Duodenal mucosa (tissue), 2 donors: ENCODE measurements around the gene NUFIP1.

ENCODE experiments used
- H3K27ac ChIP-seq: one replicate; pipeline ENCODE4 v1.7.0; 2013; ENCODE audit warnings: low read depth, low read length
- H3K27me3 ChIP-seq, 2 donors: one replicate each; pipeline ENCODE4 v1.7.0; 2013; ENCODE audit warnings: low read length in 2 of 2, control low read depth in 1 of 2; ENCODE audit not compliant: insufficient read depth in 2 of 2, control insufficient read depth in 1 of 2
- H3K36me3 ChIP-seq, 2 donors: one replicate each; pipeline ENCODE4 v1.7.0; 2013; ENCODE audit warnings: low read length in 2 of 2, control low read depth in 1 of 2; ENCODE audit not compliant: insufficient read depth in 2 of 2, control insufficient read depth in 1 of 2
- H3K4me1 ChIP-seq, 2 donors: one replicate each; pipeline ENCODE4 v1.7.0; 2013; ENCODE audit warnings: low read length in 2 of 2, control low read depth in 1 of 2; ENCODE audit not compliant: insufficient read depth in 2 of 2, control insufficient read depth in 1 of 2
- H3K4me3 ChIP-seq, 2 donors: one replicate each; pipeline ENCODE4 v1.7.0; 2013; ENCODE audit warnings: low read length in 2 of 2, low read depth in 1 of 2
- H3K9ac ChIP-seq, 2 donors: one replicate each; pipeline ENCODE4 v1.7.0; 2013; ENCODE audit warnings: low read length in 2 of 2, low read depth in 1 of 2
- H3K9me3 ChIP-seq, 2 donors: one replicate each; pipeline ENCODE4 v1.7.0; 2013; ENCODE audit warnings: low read length in 2 of 2, control low read depth in 1 of 2; ENCODE audit not compliant: control insufficient read depth in 1 of 2

NUFIP1 gene

GRCh38 chr13:44971656-44972595 lies 17.3 kb downstream of the NUFIP1 start:
- peaks cover 4 to 9% of the 10 kb centered on the region in 2 donors for H3K36me3 ChIP-seq
- no peak overlapping the region for H3K9ac ChIP-seq
- H3K9me3 ChIP-seq = no peaks in the 10 kb centered on the region
- no peak overlapping the region for H3K27ac ChIP-seq
- H3K4me1 ChIP-seq = peaks cover 5 to 16% of the 10 kb centered on the region in 2 donors
- no peaks in the 10 kb centered on the region for H3K27me3 ChIP-seq
- no peak overlapping the region for H3K4me3 ChIP-seq

GRCh38 chr13:44969551-44970484 lies 19.5 kb downstream of the NUFIP1 start:
- Histone ChIP-seq H3K9ac (no peak overlapping the region), H3K36me3 (peaks cover 0 to 12% of the 10 kb centered on the region in 2 donors), H3K4me3 (no peak overlapping the region), H3K27me3 (no peaks in the 10 kb centered on the region), H3K9me3 (no peaks in the 10 kb centered on the region), H3K27ac (no peak overlapping the region), H3K4me1 (peaks cover 5 to 16% of the 10 kb centered on the region in 2 donors)

GRCh38 chr13:44968434-44968815 lies 20.8 kb downstream of the NUFIP1 start:
- no peaks in the 10 kb centered on the region for H3K9me3 ChIP-seq
- no peak overlapping the region for H3K27ac ChIP-seq
- H3K36me3 ChIP-seq = peaks cover 0 to 19% of the 10 kb centered on the region in 2 donors
- H3K4me3 ChIP-seq = no peak overlapping the region
- no peaks in the 10 kb centered on the region for H3K27me3 ChIP-seq
- H3K9ac ChIP-seq = no peak overlapping the region
- H3K4me1 ChIP-seq = peaks cover 5 to 16% of the 10 kb centered on the region in 2 donors

DNA sequence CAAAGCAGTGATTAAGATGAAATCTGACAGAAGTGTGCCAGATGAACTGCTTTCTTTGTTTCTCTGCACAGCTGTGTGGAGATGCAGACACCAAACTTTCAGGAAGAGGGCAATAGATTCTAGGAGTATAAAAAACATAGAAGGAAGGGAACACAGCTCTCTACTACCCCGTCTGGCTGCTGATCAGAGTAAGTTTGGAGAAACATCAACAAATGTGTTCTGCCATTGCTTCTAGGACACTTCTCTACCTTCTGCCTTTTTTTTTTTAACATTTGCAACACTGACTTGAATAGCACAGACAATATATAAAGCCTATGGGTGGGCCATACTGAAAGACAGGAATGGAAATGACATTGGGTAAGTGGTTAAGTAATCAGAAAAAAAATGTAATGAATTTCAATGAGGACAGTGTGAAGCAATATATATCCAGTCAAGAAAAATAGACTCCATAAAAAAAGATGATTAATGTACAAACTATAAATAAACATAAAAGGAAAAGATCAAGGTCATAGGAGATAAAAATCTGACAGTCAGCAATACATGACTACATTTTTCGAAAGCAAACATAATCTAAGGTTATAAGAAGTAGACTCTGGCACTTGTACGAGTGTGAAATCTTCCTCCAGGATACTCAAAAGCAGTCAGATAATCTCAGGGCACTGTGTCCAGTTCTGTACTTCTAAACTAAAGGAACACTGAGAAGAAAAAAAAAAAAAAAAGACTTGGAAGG lies 21.4 kb downstream of the NUFIP1 start:
- Histone ChIP-seq H3K27ac (no peak overlapping the region), H3K27me3 (no peaks in the 10 kb centered on the region)

DNA sequence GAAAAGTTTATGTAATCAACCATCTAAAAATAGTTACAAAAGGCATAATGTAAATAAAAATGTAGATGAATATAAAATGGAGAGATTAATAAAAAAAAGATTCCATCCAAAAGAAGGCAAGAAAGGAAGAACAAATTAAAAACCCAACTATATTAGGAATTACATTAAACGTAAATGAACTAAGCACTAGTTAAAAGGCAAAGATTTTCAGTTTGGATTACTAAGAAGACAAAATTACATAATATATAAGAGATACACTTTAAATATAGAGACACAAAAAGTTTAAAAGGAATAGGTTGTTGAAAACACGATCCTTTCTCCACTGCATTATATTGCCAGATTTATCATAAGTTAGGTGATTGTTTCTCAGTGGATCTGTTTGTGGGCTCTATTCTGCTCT lies 27.3 kb downstream of the NUFIP1 start:
- H3K9me3 ChIP-seq = peaks cover 3 to 17% of the 10 kb centered on the region in 2 donors
- H3K4me1 ChIP-seq = no peaks in the 10 kb centered on the region
- peaks cover 11 to 28% of the 10 kb centered on the region in 2 donors for H3K36me3 ChIP-seq
- no peak overlapping the region for H3K9ac ChIP-seq
- no peak overlapping the region for H3K27ac ChIP-seq
- H3K27me3 ChIP-seq = no peaks in the 10 kb centered on the region
- H3K4me3 ChIP-seq = no peak overlapping the region

More for the DNA sequence above, 21.4 kb downstream of the NUFIP1 start:
- H3K9ac ChIP-seq = no peak overlapping the region
- H3K4me3 ChIP-seq = no peak overlapping the region
- peaks cover 0 to 2% of the 10 kb centered on the region in 2 donors for H3K9me3 ChIP-seq
- H3K36me3 ChIP-seq = peaks cover 2 to 21% of the 10 kb centered on the region in 2 donors
- H3K4me1 ChIP-seq = peaks cover 5 to 16% of the 10 kb centered on the region in 2 donors

- Histone ChIP-seq H3K9ac (no peak overlapping the region), H3K27me3 (no peaks in the 10 kb centered on the region), H3K9me3 (no peaks in the 10 kb centered on the region), H3K36me3 (peaks cover 0 to under 1% of the 10 kb centered on the region in 2 donors), H3K27ac (no peak overlapping the region), H3K4me3 (no peak overlapping the region), H3K4me1 (no peaks in the 10 kb centered on the region)
Observed at GRCh38 chr13:44955406-44955805, 33.9 kb downstream of the NUFIP1 start.

DNA sequence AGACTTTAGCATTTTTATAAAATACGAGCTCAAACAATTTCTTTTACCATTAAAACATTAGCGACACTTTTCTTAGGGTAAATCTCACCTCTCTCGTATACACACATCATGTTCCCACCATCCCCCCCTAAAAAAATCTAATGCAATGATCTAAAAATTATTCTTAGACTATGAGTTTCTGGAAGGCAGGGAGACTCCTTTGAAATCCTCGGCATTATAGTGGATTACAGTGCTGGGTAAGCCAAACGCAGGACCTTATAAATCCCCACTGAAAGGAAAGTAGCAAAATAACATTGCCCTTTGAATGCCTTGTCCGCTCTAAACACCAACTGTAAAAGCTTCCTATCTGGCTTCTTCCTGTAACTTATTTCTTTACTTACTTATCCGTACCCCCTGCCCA lies 35.0 kb downstream of the NUFIP1 start:
- peaks cover 3 to 4% of the 10 kb centered on the region in 2 donors for H3K36me3 ChIP-seq
- no peaks in the 10 kb centered on the region for H3K9me3 ChIP-seq
- H3K27ac ChIP-seq = no peak overlapping the region
- H3K4me3 ChIP-seq = no peak overlapping the region
- no peaks in the 10 kb centered on the region for H3K27me3 ChIP-seq
- H3K4me1 ChIP-seq = no peaks in the 10 kb centered on the region
- no peak overlapping the region for H3K9ac ChIP-seq

- Histone ChIP-seq H3K4me1 (no peaks in the 10 kb centered on the region), H3K36me3 (peaks cover 3 to 4% of the 10 kb centered on the region in 2 donors), H3K4me3 (no peak overlapping the region), H3K9ac (no peak overlapping the region), H3K9me3 (no peaks in the 10 kb centered on the region), H3K27ac (no peak overlapping the region), H3K27me3 (no peaks in the 10 kb centered on the region)
Observed at GRCh38 chr13:44952671-44953070, 36.6 kb downstream of the NUFIP1 start.

DNA sequence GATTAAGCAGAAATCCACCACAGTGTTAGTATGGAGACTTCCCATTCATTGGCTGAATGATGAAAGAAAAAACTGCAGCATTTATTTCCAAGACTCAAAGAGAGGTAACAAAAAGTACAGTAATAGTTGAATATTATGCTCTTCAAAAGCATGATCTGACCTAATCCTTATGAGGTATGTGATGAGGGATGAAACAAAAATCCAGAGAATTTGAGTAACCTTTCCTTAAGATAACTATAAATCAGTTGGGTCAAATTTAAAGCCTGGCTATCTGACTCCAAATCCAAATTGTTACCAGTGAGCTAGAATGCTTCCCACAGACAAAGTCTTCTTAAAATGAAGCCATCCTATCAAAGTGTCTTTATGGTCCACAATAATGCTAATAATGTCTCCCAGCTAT lies 38.1 kb downstream of the NUFIP1 start:
- Histone ChIP-seq H3K4me1 (no peaks in the 10 kb centered on the region), H3K9me3 (no peaks in the 10 kb centered on the region), H3K27ac (no peak overlapping the region), H3K27me3 (no peaks in the 10 kb centered on the region), H3K4me3 (no peak overlapping the region), H3K36me3 (peaks cover 3 to 4% of the 10 kb centered on the region in 2 donors), H3K9ac (no peak overlapping the region)
